HEK293 (cell line): ENCODE data around the gene TEKTIP1.

Experiments used
- CTCF ChIA-PET: fragments of 350-600 bp; formaldehyde crosslinking; extraction: SDS; loops from one replicate; lab custom pipeline; 2021; ENCODE audit warnings: antibody characterized with exemption; lab: Yijun Ruan, JAX
- POLR2A ChIA-PET: fragments of 300-600 bp; formaldehyde crosslinking; extraction: SDS; loops from one replicate; lab custom pipeline; 2020; ENCODE audit warnings: antibody characterized with exemption, inconsistent platforms; lab: Yijun Ruan, JAX
- H3K27ac ChIP-seq: fragments of 200-500 bp; sonication (Bioruptor generic); 2 replicates; pipeline ENCODE4 v1.5.1; 2014; ENCODE audit warnings: low read depth, low read length, control low read depth, inconsistent platforms; ENCODE audit errors: extremely low read depth
- H3K36me3 ChIP-seq, 2 experiments: fragments of 200-500 bp in 1 of 2; sonication (Bioruptor generic) in 1 of 2; 1 replicate in 1 of 2; 2 replicates in 1 of 2; pipeline ENCODE4 v1.5.1; 2014 to 2017; ENCODE audit warnings: inconsistent platforms in 2 of 2, low read length in 2 of 2; ENCODE audit not compliant: control insufficient read depth in 2 of 2, insufficient read depth in 1 of 2
- H3K4me1 ChIP-seq: fragments of 200-500 bp; sonication (Bioruptor generic); 2 replicates; pipeline ENCODE4 v1.5.1; 2014; ENCODE audit warnings: mild to moderate bottlenecking, low read length, inconsistent platforms; ENCODE audit not compliant: control insufficient read depth, insufficient read depth
- H3K4me3 ChIP-seq: 2 replicates; pipeline ENCODE4 v1.5.1; 2011; ENCODE audit warnings: low read depth, mild to moderate bottlenecking, control low read depth, low read length, moderate library complexity
- H3K9me3 ChIP-seq: fragments of 200-500 bp; sonication (Bioruptor generic); 2 replicates; pipeline ENCODE4 v1.5.1; 2014; ENCODE audit warnings: low read depth, low read length, inconsistent platforms; ENCODE audit not compliant: control insufficient read depth, insufficient read depth
- BCL11A ChIP-seq: fragments of 450-650 bp; formaldehyde crosslinking; IDR thresholded peaks from 2 replicates; pipeline ENCODE4 v1.5.1; 2016; ENCODE audit warnings: low read depth, missing biosample characterization, missing genetic modification characterization
- GLI4 ChIP-seq: fragments of 450-650 bp; formaldehyde crosslinking; IDR thresholded peaks from 2 replicates; pipeline ENCODE4 v1.5.1; 2016; ENCODE audit warnings: missing biosample characterization, missing genetic modification characterization
- HOXA7 ChIP-seq: sonication (generic); formaldehyde crosslinking; IDR thresholded peaks from 2 replicates; pipeline ENCODE4 v1.8.1; 2022; ENCODE audit warnings: missing genetic modification reagents, borderline replicate concordance
- HOXC10 ChIP-seq: sonication (generic); formaldehyde crosslinking; IDR thresholded peaks from 2 replicates; pipeline ENCODE4 v1.8.1; 2023; ENCODE audit warnings: mild to moderate bottlenecking, missing genetic modification reagents
- KLF16 ChIP-seq: fragments of 450-650 bp; formaldehyde crosslinking; IDR thresholded peaks from 2 replicates; pipeline ENCODE4 v1.5.1; 2017; ENCODE audit warnings: missing biosample characterization, missing genetic modification characterization
- PBX3 ChIP-seq: sonication (generic); formaldehyde crosslinking; IDR thresholded peaks from 2 replicates; pipeline ENCODE4 v1.8.1; 2022; ENCODE audit warnings: mild to moderate bottlenecking, moderate library complexity, missing genetic modification reagents
- ZBTB1 ChIP-seq: fragments of 450-650 bp; formaldehyde crosslinking; IDR thresholded peaks from 2 replicates; pipeline ENCODE4 v1.5.1; 2016; ENCODE audit warnings: missing biosample characterization, missing genetic modification characterization
- ZBTB21 ChIP-seq: fragments of 450-650 bp; formaldehyde crosslinking; IDR thresholded peaks from 2 replicates; pipeline ENCODE4 v1.5.1; 2017; ENCODE audit warnings: missing biosample characterization, missing genetic modification characterization
- ZFP41 ChIP-seq: fragments of 450-650 bp; formaldehyde crosslinking; IDR thresholded peaks from 2 replicates; pipeline ENCODE4 v1.5.1; 2016; ENCODE audit warnings: missing biosample characterization, missing genetic modification characterization, borderline replicate concordance
- ZIC2 ChIP-seq: fragments of 450-650 bp; formaldehyde crosslinking; IDR thresholded peaks from 2 replicates; pipeline ENCODE4 v1.5.1; 2016; ENCODE audit warnings: missing biosample characterization, missing genetic modification characterization
- ZNF169 ChIP-seq: fragments of 450-650 bp; formaldehyde crosslinking; IDR thresholded peaks from 2 replicates; pipeline ENCODE4 v1.5.1; 2016; ENCODE audit warnings: missing biosample characterization, missing genetic modification characterization
- ZNF175 ChIP-seq: fragments of 450-650 bp; formaldehyde crosslinking; IDR thresholded peaks from 2 replicates; pipeline ENCODE4 v1.5.1; 2016; ENCODE audit warnings: missing biosample characterization, missing genetic modification characterization
- ZNF184 ChIP-seq: fragments of 450-650 bp; IDR thresholded peaks from 2 replicates; pipeline ENCODE4 v1.5.1; 2018; ENCODE audit warnings: missing biosample characterization, mild to moderate bottlenecking, missing genetic modification characterization
- ZNF221 ChIP-seq: fragments of 450-650 bp; formaldehyde crosslinking; IDR thresholded peaks from 2 replicates; pipeline ENCODE4 v1.5.1; 2017; ENCODE audit warnings: missing biosample characterization, missing genetic modification characterization, borderline replicate concordance
- ZNF366 ChIP-seq: fragments of 450-650 bp; formaldehyde crosslinking; conservative IDR thresholded peaks from 2 replicates; pipeline ENCODE4 v1.5.1; 2016; ENCODE audit warnings: missing biosample characterization, missing genetic modification characterization
- ZNF423 ChIP-seq: fragments of 450-650 bp; formaldehyde crosslinking; IDR thresholded peaks from 2 replicates; pipeline ENCODE4 v1.5.1; 2016; ENCODE audit warnings: missing biosample characterization, missing genetic modification characterization
- ZNF621 ChIP-seq: fragments of 450-650 bp; formaldehyde crosslinking; IDR thresholded peaks from 2 replicates; pipeline ENCODE4 v1.5.1; 2017; ENCODE audit warnings: missing biosample characterization, missing genetic modification characterization
- ZNF626 ChIP-seq: fragments of 450-650 bp; sonication (Bioruptor Pico); formaldehyde crosslinking; IDR thresholded peaks from 2 replicates; pipeline ENCODE4 v1.5.1; 2018; ENCODE audit warnings: missing biosample characterization, missing genetic modification characterization, inconsistent platforms
- ZNF701 ChIP-seq: fragments of 450-650 bp; formaldehyde crosslinking; IDR thresholded peaks from 2 replicates; pipeline ENCODE4 v1.5.1; 2016; ENCODE audit warnings: missing biosample characterization, missing genetic modification characterization
- ZNF76 ChIP-seq: fragments of 450-650 bp; formaldehyde crosslinking; IDR thresholded peaks from 2 replicates; pipeline ENCODE4; 2016; ENCODE audit warnings: low read depth, missing biosample characterization, missing genetic modification characterization, borderline replicate concordance
- ZNF768 ChIP-seq: fragments of 450-650 bp; formaldehyde crosslinking; IDR thresholded peaks from 2 replicates; pipeline ENCODE4 v1.5.1; 2018; ENCODE audit warnings: missing biosample characterization, mild to moderate bottlenecking, missing genetic modification characterization
- ZNF777 ChIP-seq: fragments of 450-650 bp; formaldehyde crosslinking; IDR thresholded peaks from 2 replicates; pipeline ENCODE4 v1.5.1; 2017; ENCODE audit warnings: missing biosample characterization, missing genetic modification characterization, borderline replicate concordance
- ZSCAN16 ChIP-seq: fragments of 450-650 bp; formaldehyde crosslinking; IDR thresholded peaks from 2 replicates; pipeline ENCODE4 v1.5.1; 2016; ENCODE audit warnings: missing biosample characterization, missing genetic modification characterization
- ZSCAN4 ChIP-seq: fragments of 450-650 bp; formaldehyde crosslinking; IDR thresholded peaks from 2 replicates; pipeline ENCODE4 v1.5.1; 2017; ENCODE audit warnings: missing biosample characterization, missing genetic modification characterization
- TF ChIP-seq, protein P1 (sequence below): fragments of 450-650 bp; formaldehyde crosslinking; IDR thresholded peaks from 2 replicates; pipeline ENCODE4 v1.5.1; 2016; ENCODE audit warnings: missing biosample characterization, missing genetic modification characterization, low read depth
- TF ChIP-seq, protein P2 (sequence below): fragments of 450-650 bp; formaldehyde crosslinking; IDR thresholded peaks from 2 replicates; pipeline ENCODE4 v1.5.1; 2016; ENCODE audit warnings: missing biosample characterization, missing genetic modification characterization
- TF ChIP-seq, protein P3 (sequence below): fragments of 450-650 bp; formaldehyde crosslinking; IDR thresholded peaks from 2 replicates; pipeline ENCODE4 v1.5.1; 2017; ENCODE audit warnings: missing biosample characterization, missing genetic modification characterization

The TEKTIP1 gene

GRCh38 chr19:3557461-3558248 is 18.7 kb downstream of the TEKTIP1 start, which contains the start of gene MFSD12:
MFSD12 (minus strand) TSS chr19:3557586; CDS start chr19:3557403, 183 bp downstream.
- ChIA-PET CTCF (interaction anchor here (0.6 to 1.5 kb wide), 5 partner anchors 9 to 18 kb away, joined by 3 to 6 read pairs (median 3); no protein-coding TSS in a partner anchor), POLR2A (interaction anchor here (0.8 to 1.4 kb wide), 4 partner anchors 10 to 205 kb away, joined by 3 to 4 read pairs (median 4); partner anchors contain the start of gene MRPL54)
- Histone ChIP-seq H3K27ac (peak within 1 kb of the TSS; percentile 42; the same call in 1 of the 2 replicates), H3K36me3 (no peaks in the 10 kb centered on the region; a peak in 1 of 3 replicates), H3K9me3 (no peaks in the 10 kb centered on the region), H3K4me3 (peak within 1 kb of the TSS; percentile 85), H3K4me1 (0 out of 2 replicates have a peak, but pooled peaks cover 2% of the 10 kb centered on the region)
- no peak for TF ChIP-seq HOXC10
- no peak for TF ChIP-seq ZNF621 (tag by site-specific recombination)
- 0 out of 2 replicates have a peak, but pooled peaks have one; percentile 27 for TF ChIP-seq ZNF76 (tag by site-specific recombination)
- peak; percentile 96 for TF ChIP-seq KLF16 (tag by site-specific recombination)
- TF ChIP-seq, protein P1, sequence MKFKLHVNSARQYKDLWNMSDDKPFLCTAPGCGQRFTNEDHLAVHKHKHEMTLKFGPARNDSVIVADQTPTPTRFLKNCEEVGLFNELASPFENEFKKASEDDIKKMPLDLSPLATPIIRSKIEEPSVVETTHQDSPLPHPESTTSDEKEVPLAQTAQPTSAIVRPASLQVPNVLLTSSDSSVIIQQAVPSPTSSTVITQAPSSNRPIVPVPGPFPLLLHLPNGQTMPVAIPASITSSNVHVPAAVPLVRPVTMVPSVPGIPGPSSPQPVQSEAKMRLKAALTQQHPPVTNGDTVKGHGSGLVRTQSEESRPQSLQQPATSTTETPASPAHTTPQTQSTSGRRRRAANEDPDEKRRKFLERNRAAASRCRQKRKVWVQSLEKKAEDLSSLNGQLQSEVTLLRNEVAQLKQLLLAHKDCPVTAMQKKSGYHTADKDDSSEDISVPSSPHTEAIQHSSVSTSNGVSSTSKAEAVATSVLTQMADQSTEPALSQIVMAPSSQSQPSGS (tag by site-specific recombination), result peak; percentile 22; the same call in 1 of the 2 replicates
- no peak for TF ChIP-seq ZNF175 (tag by site-specific recombination)
- TF ChIP-seq ZNF701 (tag by site-specific recombination), result no peak
- no peak for TF ChIP-seq ZNF366 (tag by site-specific recombination)
- TF ChIP-seq ZFP41, result no peak
- 0 out of 2 replicates have a peak, but pooled peaks have one; percentile 9 for TF ChIP-seq PBX3
- TF ChIP-seq ZSCAN16 (tag by site-specific recombination), result 0 out of 2 replicates have a peak, but pooled peaks have one; percentile 4
- TF ChIP-seq GLI4 (tag by site-specific recombination), result no peak
- TF ChIP-seq ZNF423 (tag by site-specific recombination), result no peak
- TF ChIP-seq, protein P2, sequence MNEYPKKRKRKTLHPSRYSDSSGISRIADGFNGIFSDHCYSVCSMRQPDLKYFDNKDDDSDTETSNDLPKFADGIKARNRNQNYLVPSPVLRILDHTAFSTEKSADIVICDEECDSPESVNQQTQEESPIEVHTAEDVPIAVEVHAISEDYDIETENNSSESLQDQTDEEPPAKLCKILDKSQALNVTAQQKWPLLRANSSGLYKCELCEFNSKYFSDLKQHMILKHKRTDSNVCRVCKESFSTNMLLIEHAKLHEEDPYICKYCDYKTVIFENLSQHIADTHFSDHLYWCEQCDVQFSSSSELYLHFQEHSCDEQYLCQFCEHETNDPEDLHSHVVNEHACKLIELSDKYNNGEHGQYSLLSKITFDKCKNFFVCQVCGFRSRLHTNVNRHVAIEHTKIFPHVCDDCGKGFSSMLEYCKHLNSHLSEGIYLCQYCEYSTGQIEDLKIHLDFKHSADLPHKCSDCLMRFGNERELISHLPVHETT (tag by site-specific recombination), result no peak; the same call in none of the 2 replicates
- no peak for TF ChIP-seq ZNF221 (tag by site-specific recombination)
- TF ChIP-seq ZNF169 (tag by site-specific recombination), result 0 out of 2 replicates have a peak, but pooled peaks have one; percentile 48
- TF ChIP-seq ZIC2, result peak; percentile 58; the same call in 1 of the 2 replicates
- no peak for TF ChIP-seq ZNF626 (tag by site-specific recombination)
- TF ChIP-seq ZBTB1 (tag by site-specific recombination), result 0 out of 2 replicates have a peak, but pooled peaks have one; percentile 27
- TF ChIP-seq, protein P3, sequence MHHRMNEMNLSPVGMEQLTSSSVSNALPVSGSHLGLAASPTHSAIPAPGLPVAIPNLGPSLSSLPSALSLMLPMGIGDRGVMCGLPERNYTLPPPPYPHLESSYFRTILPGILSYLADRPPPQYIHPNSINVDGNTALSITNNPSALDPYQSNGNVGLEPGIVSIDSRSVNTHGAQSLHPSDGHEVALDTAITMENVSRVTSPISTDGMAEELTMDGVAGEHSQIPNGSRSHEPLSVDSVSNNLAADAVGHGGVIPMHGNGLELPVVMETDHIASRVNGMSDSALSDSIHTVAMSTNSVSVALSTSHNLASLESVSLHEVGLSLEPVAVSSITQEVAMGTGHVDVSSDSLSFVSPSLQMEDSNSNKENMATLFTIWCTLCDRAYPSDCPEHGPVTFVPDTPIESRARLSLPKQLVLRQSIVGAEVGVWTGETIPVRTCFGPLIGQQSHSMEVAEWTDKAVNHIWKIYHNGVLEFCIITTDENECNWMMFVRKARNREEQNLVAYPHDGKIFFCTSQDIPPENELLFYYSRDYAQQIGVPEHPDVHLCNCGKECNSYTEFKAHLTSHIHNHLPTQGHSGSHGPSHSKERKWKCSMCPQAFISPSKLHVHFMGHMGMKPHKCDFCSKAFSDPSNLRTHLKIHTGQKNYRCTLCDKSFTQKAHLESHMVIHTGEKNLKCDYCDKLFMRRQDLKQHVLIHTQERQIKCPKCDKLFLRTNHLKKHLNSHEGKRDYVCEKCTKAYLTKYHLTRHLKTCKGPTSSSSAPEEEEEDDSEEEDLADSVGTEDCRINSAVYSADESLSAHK (tag by site-specific recombination), result no peak
- no peak for TF ChIP-seq ZNF768
- TF ChIP-seq ZBTB21 (tag by site-specific recombination), result no peak; the same call in 1 of the 2 replicates
- no peak for TF ChIP-seq HOXA7 (CRISPR knock-in tag)
- no peak for TF ChIP-seq ZSCAN4 (tag by site-specific recombination)
- TF ChIP-seq ZNF184 (tag by site-specific recombination), result no peak; the same call in 1 of the 2 replicates
- TF ChIP-seq ZNF777 (tag by site-specific recombination), result peak; percentile 52; the same call in 1 of the 2 replicates
- TF ChIP-seq BCL11A, result no peak
